K562 (cell line): ENCODE measurements around the gene PACSIN2. TPM values are rescaled to one million over a fixed set of nuclear protein-coding genes. Genes with fewer than 3 reads are reported as not detected.

ENCODE experiments used
- ATF4 ChIP-seq: fragments of 450-650 bp; formaldehyde crosslinking; IDR thresholded peaks from 2 replicates; pipeline ENCODE4 v1.4.0; 2022; ENCODE audit warnings: mild to moderate bottlenecking, moderate library complexity
- CCNT2 ChIP-seq: IDR thresholded peaks from 2 replicates; pipeline ENCODE4 v1.6.1; 2011; ENCODE audit warnings: borderline replicate concordance, low read depth, mild to moderate bottlenecking, moderate library complexity, mixed read lengths, low read length; ENCODE audit not compliant: insufficient read length; ENCODE audit errors: extremely low read depth
- FOXK1 ChIP-seq: sonication (generic); formaldehyde crosslinking; IDR thresholded peaks from 2 replicates; pipeline ENCODE4 v1.8.0; 2022; ENCODE audit warnings: missing genetic modification reagents, mild to moderate bottlenecking, borderline replicate concordance
- HDAC2 ChIP-seq: fragments of 450-650 bp; IDR thresholded peaks from 2 replicates; pipeline ENCODE4 v1.6.1; 2016; ENCODE audit warnings: mild to moderate bottlenecking
- JUNB ChIP-seq: fragments of 450-650 bp; formaldehyde crosslinking; conservative IDR thresholded peaks from 2 replicates; pipeline ENCODE4 v1.4.0; 2020; ENCODE audit warnings: mild to moderate bottlenecking
- MEIS2 ChIP-seq: fragments of 450-650 bp; IDR thresholded peaks from 2 replicates; pipeline ENCODE4 v1.6.1; 2014; ENCODE audit warnings: mild to moderate bottlenecking; ENCODE audit not compliant: partially characterized antibody
- SMARCB1 ChIP-seq: IDR thresholded peaks from 2 replicates; pipeline ENCODE4 v1.6.1; 2011; ENCODE audit warnings: improper control_type of control experiment, low read depth; ENCODE audit not compliant: insufficient read length
- SRSF1 ChIP-seq: fragments of 200-400 bp; formaldehyde crosslinking; IDR thresholded peaks from 2 replicates; pipeline ENCODE4 v1.6.1; 2017; ENCODE audit warnings: mild to moderate bottlenecking, low read depth, low read length, moderate library complexity
- STAG1 ChIP-seq: sonication (generic); formaldehyde crosslinking; IDR thresholded peaks from 2 replicates; pipeline ENCODE4 v1.5.0; 2020; ENCODE audit warnings: missing genetic modification reagents, borderline replicate concordance
- ZKSCAN8 ChIP-seq: fragments of 200-800 bp; sonication (Bioruptor generic); IDR thresholded peaks from 2 replicates; pipeline ENCODE4 v1.6.1; 2016; ENCODE audit warnings: missing genetic modification characterization, missing compliant biosample characterization
- ZNF124 ChIP-seq: sonication (generic); formaldehyde crosslinking; IDR thresholded peaks from 2 replicates; pipeline ENCODE4 v1.8.1; 2022; ENCODE audit warnings: missing genetic modification reagents
- ZNF318 ChIP-seq, 2 experiments: fragments of 450-650 bp; IDR thresholded peaks; 2 replicates each; pipeline ENCODE4 v1.6.1; 2016; ENCODE audit warnings: mild to moderate bottlenecking in 2 of 2, borderline replicate concordance in 1 of 2, low read depth in 1 of 2, moderate library complexity in 1 of 2
- ZNF408 ChIP-seq: fragments of 250-450 bp; sonication (Bioruptor Pico); IDR thresholded peaks from 2 replicates; pipeline ENCODE4 v1.4.0; 2020; ENCODE audit warnings: low read depth, mild to moderate bottlenecking, moderate library complexity
- ZNF583 ChIP-seq: fragments of 250-450 bp; sonication (Bioruptor Pico); IDR thresholded peaks from 2 replicates; pipeline ENCODE4 v1.4.0; 2020
- ZNF77 ChIP-seq: fragments of 250-450 bp; sonication (Bioruptor Pico); IDR thresholded peaks from 2 replicates; pipeline ENCODE4 v1.5.0; 2020
- polyA plus RNA-seq, 8 experiments: library from polyadenylated mRNA; depleted of rRNA in 4 of 8; stranded (reverse) in 5 of 8; unstranded in 3 of 8; fragments of >200 nt; fragmentation: Nextera tagmentation in 2 of 8; fragmentation: Illumina TruSeq in 1 of 8; extraction: Ambion mirVana in 2 of 8; extraction: Trizol in 1 of 8; gene quantifications; 2 replicates each; pipeline versions ENCODE4 v1.2.1 to v1.2.3, GENCODE V29; 2011 to 2014; ENCODE audit warnings: inconsistent platforms in 1 of 8, missing spikeins in 1 of 8
- total RNA-seq, 7 experiments: library from RNA; depleted of rRNA in 6 of 7; stranded (reverse); fragments of >200 nt in 6 of 7; fragmentation: Illumina TruSeq in 2 of 7; extraction: Trizol in 2 of 7; gene quantifications; 2 replicates each; pipeline versions ENCODE4 v1.2.1 to v1.2.3, GENCODE V29; 2011 to 2021; ENCODE audit warnings: low replicate concordance in 1 of 7

PACSIN2 gene
- total and polyA plus RNA-seq, 9 of the 15 experiments (the other 6 are each of a cell fraction or from before 2014, with no cell fraction given): 0.45 to 45.1 (median 23.9) TPM

- TF ChIP-seq ZNF318 (IDR thresholded peaks at IDR 0.05; ENCODE audit: borderline replicate concordance in 1 of 2, low read depth in 1 of 2): no peak
- no peak for TF ChIP-seq ZNF583 (CRISPR knock-in tag)
- TF ChIP-seq HDAC2: no peak
- no peak for TF ChIP-seq FOXK1 (CRISPR knock-in tag)
- no peak for TF ChIP-seq ZKSCAN8
- no peak for TF ChIP-seq SMARCB1
- TF ChIP-seq ATF4 (CRISPR knock-in tag): no peak
- no peak for TF ChIP-seq ZNF124 (CRISPR knock-in tag)
- TF ChIP-seq ZNF408: no peak
- no peak for TF ChIP-seq STAG1 (CRISPR knock-in tag)
- TF ChIP-seq CCNT2: no peak
- no peak for TF ChIP-seq MEIS2
- TF ChIP-seq ZNF77 (CRISPR knock-in tag): no peak
- no peak for TF ChIP-seq SRSF1
- TF ChIP-seq JUNB (CRISPR knock-in tag): no peak
Observed at GRCh38 chr22:42889304-42889703, 125.6 kb downstream of the PACSIN2 start (continued).
